ENCODE measurements around the gene FEM1B.

FEM1B gene

GRCh38 chr15:68341760-68342725 lies 64.5 kb downstream of the FEM1B start:
- in situ Hi-C loops (cut with MboI; ENCODE audit: low sequenced_read_pairs), result no loop called here

GRCh38 chr15:68343579-68344225 lies 66.2 kb downstream of the FEM1B start:
- in situ Hi-C loops (cut with MboI; ENCODE audit: low sequenced_read_pairs), result no loop called here

GRCh38 chr15:68344600-68344999 lies 67.1 kb downstream of the FEM1B start:
- in situ Hi-C loops (cut with MboI; ENCODE audit: low sequenced_read_pairs), result no loop called here

Measured in HL-60/S4 treated with retinoic acid at 250 ng/mL for 4 days and 3 days (cell line).